Activated T-cell treated with anti-CD3 and anti-CD28 coated beads, Interleukin-2, amount 50 U/mL, for 1 hour (primary cell): ENCODE results near the gene FRYL.
"Not testable (repeated sequence)": the region's sequence is repeated elsewhere in the genome, so short reads cannot be mapped to it uniquely, and the experiment has no call there.

Source experiments
- DNase-seq: peaks from one replicate; pipeline ENCODE4 v3.0.0-alpha.2; 2020

FRYL gene

DNA sequence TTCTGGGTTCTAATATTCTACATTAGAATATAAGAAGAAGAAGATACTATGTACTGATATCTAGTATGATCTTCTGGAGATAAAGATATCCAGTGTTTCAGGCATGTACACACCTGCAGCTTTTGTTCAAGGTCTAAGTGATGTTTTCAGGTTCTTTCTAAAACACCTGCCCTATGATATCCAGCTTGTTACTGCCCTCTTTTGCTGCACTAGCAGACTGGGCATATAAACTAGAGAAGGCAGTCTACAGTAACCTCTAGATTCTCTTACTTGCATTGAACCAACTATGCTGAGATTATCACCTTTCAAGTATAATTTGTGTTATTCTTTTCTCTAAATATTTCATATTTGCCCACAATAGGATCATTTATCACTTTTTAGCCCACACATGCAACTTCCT, 1.9 kb upstream of the FRYL start:
- no peak for DNase-seq

DNA sequence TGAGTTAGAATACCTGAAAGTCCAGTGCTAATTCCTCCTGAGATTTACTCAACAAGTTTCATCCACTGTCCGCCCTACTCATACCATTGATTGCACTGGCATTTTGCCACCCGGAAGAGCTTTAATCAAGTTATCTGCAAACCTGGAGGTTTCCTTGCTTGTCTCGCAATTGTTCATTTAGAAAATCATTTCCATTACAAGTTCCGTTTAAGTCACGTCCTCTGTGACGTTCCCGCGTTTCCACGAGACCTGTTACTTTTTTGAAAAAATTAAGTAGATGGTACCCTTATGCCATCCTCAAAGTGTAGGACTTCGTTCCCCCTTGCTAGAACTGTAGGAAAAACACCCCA, 761 bp upstream of the FRYL start:
- peak; percentile 36 for DNase-seq

DNA sequence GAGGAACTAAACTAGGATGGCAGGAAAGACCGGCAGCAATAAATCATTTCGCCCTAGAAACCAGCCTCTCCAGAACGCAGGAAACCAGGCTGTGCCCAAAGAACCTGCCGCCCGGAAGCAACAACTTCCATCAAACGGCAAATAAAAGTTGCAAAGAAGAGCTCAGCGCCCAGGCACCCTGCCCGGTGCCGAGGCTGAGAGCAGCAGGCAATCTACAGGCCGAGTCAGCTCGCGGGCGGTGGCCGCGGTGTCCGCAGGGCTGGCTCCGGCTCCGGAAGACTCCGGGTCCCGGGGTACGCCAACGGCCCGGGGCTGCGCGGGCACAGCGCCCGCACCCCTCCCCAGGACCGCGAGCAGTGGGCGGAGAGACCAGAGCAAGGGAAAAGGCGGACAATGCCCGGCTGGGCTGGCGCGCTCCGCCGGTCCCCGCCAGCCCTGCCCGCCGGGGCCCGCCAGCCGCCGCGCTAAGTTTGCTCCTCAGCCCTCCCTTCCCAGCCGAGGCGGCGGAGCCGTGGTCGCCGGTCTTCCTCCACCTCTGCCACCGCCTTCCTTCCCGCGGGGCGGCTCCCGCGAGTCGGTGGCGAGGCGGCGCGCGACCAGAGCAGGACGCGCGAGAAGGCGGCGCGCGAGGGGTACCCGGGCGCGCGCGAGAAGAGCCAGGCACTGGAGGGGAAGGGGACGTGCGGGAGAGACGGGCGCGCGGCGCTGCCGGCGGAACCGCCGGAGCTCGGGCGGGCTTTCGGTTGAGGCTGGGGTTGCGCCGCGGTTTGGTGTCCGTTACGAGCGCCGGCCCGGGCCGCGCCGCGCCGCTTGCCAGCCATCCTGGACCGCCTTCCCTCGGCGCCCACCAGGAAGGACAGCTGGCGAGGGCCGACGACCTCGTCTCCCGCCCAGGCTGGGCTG, 733 bp downstream of the FRYL start:
- peak; percentile 82 for DNase-seq

DNA sequence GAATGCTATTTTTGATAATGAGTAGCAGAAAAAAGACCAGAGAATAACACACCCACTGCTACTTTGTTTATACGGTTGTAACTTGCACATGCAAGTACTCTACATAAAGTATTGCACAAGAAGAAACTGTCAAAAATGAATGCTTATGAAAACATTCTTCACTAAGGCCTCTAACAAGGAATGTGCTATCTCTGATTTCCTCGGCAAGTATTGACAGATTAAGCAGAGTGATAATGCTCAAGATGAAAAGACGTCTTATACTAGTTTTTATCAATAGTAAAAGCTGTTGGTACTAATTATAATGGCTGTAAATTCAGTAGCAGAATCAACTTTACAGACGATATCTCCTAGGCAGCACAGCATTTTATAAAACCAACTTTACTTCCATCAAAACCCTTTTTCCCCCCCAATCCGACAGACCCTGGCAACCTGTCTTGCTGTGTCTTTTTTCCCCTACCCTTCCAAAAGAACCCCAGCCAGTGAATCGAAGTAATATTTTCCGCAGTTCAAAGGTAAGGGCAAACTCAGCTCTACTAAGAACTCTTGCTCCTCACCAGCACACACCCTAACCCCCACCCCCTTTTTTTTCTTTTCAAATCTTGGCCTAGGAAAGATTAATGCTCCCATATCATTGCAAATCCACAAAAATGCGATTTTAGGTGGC, 1.5 kb downstream of the FRYL start:
- no peak for DNase-seq

DNA sequence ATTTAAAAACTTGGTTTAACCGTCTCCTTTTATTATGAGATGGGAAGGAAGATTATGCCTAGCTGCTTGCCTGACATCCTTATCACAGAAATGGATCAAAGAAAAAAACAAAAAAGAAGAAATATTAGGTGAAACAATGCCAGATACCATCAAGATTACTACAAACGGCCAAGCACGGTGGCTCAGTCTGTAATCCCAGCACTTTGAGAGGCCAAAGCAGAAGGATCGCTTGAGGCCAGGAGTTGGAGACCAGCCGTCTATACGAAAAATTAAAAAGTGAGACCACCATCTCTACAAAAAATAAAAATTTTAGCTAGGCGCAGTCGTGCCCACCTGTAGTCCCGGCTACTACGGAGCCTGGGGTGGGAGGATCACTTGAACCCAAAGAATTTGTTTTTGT, 2.3 kb downstream of the FRYL start:
- DNase-seq, result no peak

DNA sequence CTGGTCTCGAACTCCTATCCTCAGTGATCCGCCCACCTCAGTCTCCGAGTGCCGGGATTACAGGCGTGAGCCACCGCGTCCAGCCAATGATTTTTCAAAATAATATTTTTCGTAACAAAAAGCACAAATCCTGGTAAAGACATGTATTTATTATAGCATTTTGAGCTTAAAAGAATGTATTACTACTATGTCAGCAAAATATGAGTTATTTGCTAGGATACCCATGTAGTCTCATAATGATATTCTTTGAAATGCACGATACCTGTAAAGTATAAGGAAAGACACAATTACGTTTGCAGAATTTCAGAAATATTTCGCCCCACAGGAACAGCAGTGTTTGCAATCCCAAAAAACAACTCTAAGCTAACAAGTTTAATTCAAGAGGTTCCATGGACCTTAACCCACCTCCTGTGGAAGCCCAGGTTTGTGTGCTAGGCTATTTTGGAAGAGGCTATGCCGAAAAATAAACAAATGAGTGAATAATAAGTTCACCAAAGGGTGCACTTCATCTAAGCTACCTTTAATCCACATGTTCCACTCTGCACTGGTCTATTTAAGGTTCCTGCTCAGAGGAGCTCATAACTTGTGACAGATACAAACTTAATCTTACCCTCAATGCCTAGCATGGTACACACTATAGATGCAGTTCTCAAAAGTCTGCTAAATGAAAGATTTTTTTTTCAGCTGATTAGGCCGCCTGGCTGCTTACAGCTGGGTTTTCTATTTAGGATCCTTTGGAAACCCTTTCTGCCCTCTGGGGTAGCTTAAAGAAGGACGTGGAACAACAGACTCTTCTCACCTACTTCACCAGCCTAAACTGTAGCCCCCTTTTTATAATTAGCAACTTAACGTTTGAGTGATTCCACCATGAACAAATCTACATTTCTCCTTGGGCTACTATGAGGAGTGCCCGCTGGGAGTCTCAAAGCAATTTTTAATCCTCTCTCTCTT, 5.0 kb downstream of the FRYL start:
- DNase-seq, result no peak

DNA sequence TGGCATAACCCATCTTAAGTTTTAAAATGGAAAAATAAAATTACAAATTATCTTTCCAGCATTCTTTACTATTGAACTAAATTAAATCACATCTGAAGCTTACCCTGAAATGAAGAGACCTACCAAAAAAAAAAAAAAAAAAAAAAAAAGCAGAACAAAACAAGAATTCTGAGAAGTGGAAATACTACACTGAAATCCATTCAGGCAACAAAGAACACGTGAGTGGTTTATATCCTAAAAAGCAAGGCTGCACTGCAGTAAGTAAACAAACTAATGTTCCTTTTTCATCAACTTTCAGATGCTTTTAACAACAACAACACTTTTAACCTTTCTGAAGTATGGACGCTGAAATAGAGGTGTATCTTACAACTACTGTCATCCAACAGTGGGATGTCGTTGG, 7.5 kb downstream of the FRYL start:
- DNase-seq, result no peak

DNA sequence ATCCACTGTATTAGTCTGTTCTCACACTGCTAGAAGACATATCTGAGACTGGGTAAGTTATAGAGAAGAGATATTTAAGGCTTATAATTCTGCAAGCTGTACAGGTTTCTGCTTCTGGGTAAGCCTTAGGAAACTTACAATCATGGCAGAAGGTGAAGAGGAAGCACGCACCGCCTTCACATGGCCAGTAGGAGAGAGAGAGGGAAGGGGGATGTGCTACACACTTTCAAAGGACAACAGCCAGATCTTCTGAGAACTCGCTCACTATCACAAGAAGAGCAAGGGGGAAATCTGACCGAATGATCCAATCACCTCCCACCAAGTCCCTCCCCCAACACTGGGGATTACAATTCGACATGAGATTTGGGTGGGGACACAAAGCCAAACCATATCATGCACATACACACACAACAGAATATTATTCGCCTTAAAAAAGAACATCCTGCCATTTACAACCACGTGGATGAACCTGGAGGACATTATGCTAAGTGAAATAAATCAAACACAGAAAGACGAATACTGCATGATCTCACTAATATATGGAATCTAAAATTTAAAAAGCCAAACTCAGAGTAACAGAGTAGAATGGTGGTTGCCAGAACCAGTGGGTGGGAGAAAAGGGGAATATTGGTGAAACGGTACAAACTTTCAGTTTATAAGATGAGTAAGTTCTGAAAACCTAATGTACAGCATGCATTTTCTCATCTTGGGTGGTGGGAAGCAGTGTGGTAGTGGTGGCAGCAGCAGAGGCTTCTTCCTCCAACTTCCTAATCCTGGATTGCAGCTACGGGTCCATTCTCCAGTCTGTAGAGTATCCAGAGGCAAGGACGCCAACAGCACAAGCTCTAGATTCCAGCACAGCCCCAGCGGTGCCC, 12.8 kb downstream of the FRYL start:
- DNase-seq, result no peak

GRCh38 chr4:48766131-48766792, 13.8 kb downstream of the FRYL start:
- no peak for DNase-seq

- no peak for DNase-seq
These were observed 17.7 kb downstream of the FRYL start for GRCh38 chr4:48762408-48762807.

DNA sequence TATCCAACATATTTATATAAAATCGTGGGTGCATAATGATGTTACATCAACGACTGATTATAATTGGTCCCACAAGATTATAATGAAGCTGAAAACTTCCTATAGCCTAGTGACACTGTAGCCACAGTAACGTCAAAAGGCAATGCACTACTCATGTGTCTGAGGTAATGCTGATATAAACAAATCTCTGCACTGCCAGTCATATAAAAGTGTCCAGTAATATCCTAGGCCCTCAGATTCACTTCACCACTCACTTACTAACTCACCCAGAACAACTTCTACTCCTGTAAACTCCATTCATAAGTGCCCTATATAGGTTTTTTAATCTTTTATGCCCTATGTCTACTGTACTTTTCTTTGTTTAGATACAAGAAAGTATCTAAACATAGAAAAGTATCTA, 18.8 kb downstream of the FRYL start:
- DNase-seq, result no peak

GRCh38 chr4:48758703-48759102, 21.4 kb downstream of the FRYL start:
- not testable (repeated sequence) for DNase-seq

DNA sequence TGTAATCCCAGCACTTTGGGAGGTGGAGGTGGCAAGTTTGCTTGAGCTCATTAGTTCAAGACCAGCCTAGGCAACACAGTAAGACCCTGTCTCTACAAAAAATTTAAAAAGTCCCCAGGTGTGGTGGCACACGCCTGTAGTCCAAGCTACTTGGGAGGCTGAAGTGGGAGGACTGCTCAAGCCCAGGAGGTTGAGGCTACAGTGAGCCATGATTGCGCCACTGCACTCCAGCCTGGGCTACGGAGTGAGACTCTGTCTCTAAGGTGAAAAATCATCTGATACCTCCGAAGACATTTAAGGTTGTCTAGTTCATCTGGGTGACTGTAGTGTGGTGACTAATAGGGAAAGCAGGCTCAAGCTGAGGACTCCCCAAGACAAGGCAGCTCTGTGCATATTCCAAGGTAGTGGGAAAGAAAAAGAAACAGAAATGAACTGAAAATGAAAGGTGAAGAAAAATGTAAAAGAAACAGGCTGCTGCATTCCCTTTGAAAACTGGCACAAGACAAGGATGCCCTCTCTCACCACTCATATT, 23.3 kb downstream of the FRYL start:
- no peak for DNase-seq

DNA sequence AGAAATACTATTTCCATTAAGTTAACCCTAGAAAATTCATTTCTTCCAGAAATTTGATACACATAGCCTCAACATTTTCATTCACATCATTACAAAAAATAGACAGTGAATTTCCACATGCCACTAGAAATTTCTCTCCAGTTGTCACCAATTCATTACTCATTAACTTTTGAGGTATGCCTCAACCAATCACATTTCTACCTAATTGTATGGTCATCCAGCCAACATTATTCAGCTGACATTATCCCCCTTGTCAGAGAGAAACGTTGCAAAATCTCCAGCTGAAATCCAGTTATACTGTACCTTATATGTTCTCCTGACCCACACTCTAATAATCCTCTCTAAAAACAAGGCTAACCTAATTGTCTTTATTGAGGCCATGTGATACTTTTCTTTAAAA, 24.8 kb downstream of the FRYL start:
- no peak for DNase-seq

- no peak for DNase-seq
These were observed 26.9 kb downstream of the FRYL start for GRCh38 chr4:48753159-48753558.

- no peak for DNase-seq
These were observed 27.4 kb downstream of the FRYL start for GRCh38 chr4:48752726-48753125.

DNA sequence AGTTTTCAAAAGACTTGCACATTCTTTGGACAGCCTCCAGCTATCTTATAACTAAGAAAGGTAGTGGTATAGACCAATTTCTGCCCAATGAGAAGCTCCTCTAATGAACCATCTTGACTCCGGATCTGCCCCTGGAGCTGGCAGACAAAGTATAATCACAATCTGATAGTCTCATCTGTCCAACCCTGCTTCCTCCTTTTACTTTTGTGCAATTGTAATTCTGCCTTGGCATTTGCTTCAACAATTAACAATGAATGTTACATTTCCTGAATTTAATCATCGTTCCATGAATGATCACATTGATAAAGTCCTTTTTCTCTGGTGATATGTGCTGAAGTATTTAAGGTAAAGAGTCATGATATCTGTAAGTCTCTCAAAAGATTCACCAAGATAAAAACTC, 27.8 kb downstream of the FRYL start:
- no peak for DNase-seq

DNA sequence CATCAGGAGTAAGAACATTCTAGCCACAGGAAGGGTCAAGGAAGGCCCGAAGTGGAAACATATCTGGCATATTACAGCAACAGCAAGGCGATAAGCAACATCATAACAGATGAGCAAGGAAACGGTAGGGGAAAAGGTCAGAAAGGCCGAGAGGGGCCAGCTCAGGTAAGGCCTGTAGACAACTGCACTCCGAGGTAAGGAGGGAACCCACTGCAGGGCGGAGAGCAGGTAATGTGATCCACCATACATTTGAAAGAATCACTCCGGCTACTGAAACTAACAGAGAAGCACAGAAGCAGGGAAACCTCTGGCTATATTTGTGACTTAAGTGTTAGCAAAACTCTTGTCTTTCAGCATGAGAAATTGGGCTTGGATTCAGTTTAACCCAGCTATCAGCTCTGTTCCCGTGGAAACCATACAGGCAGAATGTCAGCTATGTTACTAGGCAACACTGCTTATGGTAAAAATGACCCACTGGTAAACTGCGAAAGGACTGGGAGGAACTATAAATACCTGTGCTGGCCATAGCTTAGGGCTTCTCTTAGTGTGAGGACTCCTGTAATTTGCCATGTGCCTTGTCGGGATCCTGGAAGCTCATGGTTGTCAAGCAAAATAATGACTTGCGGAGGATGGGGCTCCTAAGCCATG, 31.0 kb downstream of the FRYL start:
- no peak for DNase-seq

- no peak for DNase-seq
These were observed 33.3 kb downstream of the FRYL start for GRCh38 chr4:48746608-48747362.

GRCh38 chr4:48745223-48745622, 34.9 kb downstream of the FRYL start:
- not testable (repeated sequence) for DNase-seq
